SK-N-SH (cell line): ENCODE data around the gene ZER1. TPM values are rescaled to one million over a fixed set of nuclear protein-coding genes. Genes with fewer than 3 reads are reported as not detected.

Experiments
- CTCF ChIA-PET: fragments of 300-600, 350-600 bp; formaldehyde crosslinking; extraction: SDS; loops from one replicate; lab custom pipeline; 2021; lab: Yijun Ruan, JAX
- POLR2A ChIA-PET: fragments of 350-600 bp; sonication (Branson Sonifier 250); formaldehyde crosslinking; extraction: SDS; loops from one replicate; lab custom pipeline; 2020; ENCODE audit warnings: antibody characterized with exemption, inconsistent platforms; lab: Yijun Ruan, JAX
- DNase-seq: peaks from one replicate; pipeline ENCODE4 v3.0.0; 2012
- H2AFZ ChIP-seq: fragments of 200-600 bp; sonication (generic); 2 replicates; pipeline ENCODE4 v1.8.1; 2016; ENCODE audit warnings: antibody characterized with exemption, mild to moderate bottlenecking, low read depth
- H3F3A ChIP-seq: fragments of 200-600 bp; sonication (generic); replicated peaks from 2 replicates; pipeline ENCODE3; 2016; ENCODE audit warnings: antibody characterized with exemption, mild to moderate bottlenecking; ENCODE audit not compliant: insufficient read depth
- H3K27ac ChIP-seq, 2 experiments: fragments of 200-500 bp in 1 of 2; fragments of 200-600 bp in 1 of 2; sonication (Bioruptor generic) in 1 of 2; sonication (generic), shearing (Covaris generic) in 1 of 2; 2 replicates each; pipeline versions ENCODE4 v1.5.1 to v1.6.1; 2014 to 2016; ENCODE audit warnings: low read depth in 2 of 2, inconsistent platforms in 1 of 2, low read length in 1 of 2, mild to moderate bottlenecking in 1 of 2, mixed read lengths in 1 of 2
- H3K27me3 ChIP-seq: fragments of 200-600 bp; sonication (generic), shearing (Covaris generic); 2 replicates; pipeline ENCODE4 v1.6.1; 2016; ENCODE audit warnings: mixed run types; ENCODE audit not compliant: insufficient read depth
- H3K36me3 ChIP-seq, 2 experiments: fragments of 200-500 bp in 1 of 2; fragments of 200-600 bp in 1 of 2; sonication (Bioruptor generic) in 1 of 2; sonication (generic) in 1 of 2; replicated peaks in 1 of 2; 2 replicates each; pipeline versions ENCODE3 to v1.5.1; 2014 to 2016; ENCODE audit warnings: low read length in 1 of 2, mild to moderate bottlenecking in 1 of 2; ENCODE audit not compliant: insufficient read depth in 2 of 2, control insufficient read depth in 1 of 2
- H3K4me1 ChIP-seq, 2 experiments: fragments of 200-500 bp in 1 of 2; fragments of 200-600 bp in 1 of 2; sonication (Bioruptor generic) in 1 of 2; sonication (generic), shearing (Covaris generic) in 1 of 2; 2 replicates each; pipeline versions ENCODE4 v1.5.1 to v1.6.1; 2014 to 2016; ENCODE audit warnings: low read depth in 1 of 2, low read length in 1 of 2, mixed run types in 1 of 2; ENCODE audit not compliant: insufficient read depth in 2 of 2, control insufficient read depth in 1 of 2
- H3K4me2 ChIP-seq: fragments of 200-600 bp; sonication (generic), shearing (Covaris generic); 2 replicates; pipeline ENCODE4 v1.6.1; 2017; ENCODE audit warnings: mixed run types
- H3K4me3 ChIP-seq, 2 experiments: fragments of 200-500 bp in 1 of 2; fragments of 200-600 bp in 1 of 2; sonication (Bioruptor generic) in 1 of 2; sonication (generic), shearing (Covaris generic) in 1 of 2; 2 replicates each; pipeline versions ENCODE4 v1.5.1 to v1.8.1; 2014 to 2016; ENCODE audit warnings: low read depth in 2 of 2, inconsistent platforms in 1 of 2, low read length in 1 of 2, mild to moderate bottlenecking in 1 of 2, mixed read lengths in 1 of 2, moderate library complexity in 1 of 2
- H3K79me2 ChIP-seq: fragments of 200-600 bp; sonication (generic); 2 replicates; pipeline ENCODE4 v1.8.1; 2017; ENCODE audit warnings: mild to moderate bottlenecking; ENCODE audit not compliant: insufficient read depth
- H3K9ac ChIP-seq: fragments of 200-600 bp; sonication (generic); 2 replicates; pipeline ENCODE4 v1.6.1; 2017; ENCODE audit warnings: mixed run types
- H3K9me2 ChIP-seq: fragments of 200-600 bp; sonication (generic); 2 replicates; pipeline ENCODE4 v1.6.1; 2017; ENCODE audit warnings: mixed run types
- H3K9me3 ChIP-seq: fragments of 200-600 bp; sonication (generic); 2 replicates; pipeline ENCODE4 v1.6.1; 2017; ENCODE audit warnings: mixed run types, mild to moderate bottlenecking, moderate library complexity
- H4K20me1 ChIP-seq: fragments of 200-600 bp; sonication (generic); 2 replicates; pipeline ENCODE4 v1.6.1; 2017; ENCODE audit warnings: mild to moderate bottlenecking, mixed run types; ENCODE audit not compliant: insufficient read depth
- CHD2 ChIP-seq: fragments of 150-350 bp; IDR thresholded peaks from 2 replicates; pipeline ENCODE4 v1.6.1; 2018; ENCODE audit warnings: low read length; ENCODE audit not compliant: partially characterized antibody
- EP300 ChIP-seq, 2 experiments: IDR thresholded peaks; 2 replicates each; pipeline versions ENCODE4 v1.4.0 to v1.6.1; 2012; ENCODE audit warnings: borderline replicate concordance in 1 of 2, low read depth in 1 of 2, low read length in 1 of 2
- EZH2phosphoT487 ChIP-seq: fragments of 200-600 bp; sonication (generic); IDR thresholded peaks from 2 replicates; pipeline ENCODE4 v1.6.1; 2017; ENCODE audit warnings: low read depth, mixed run types, mild to moderate bottlenecking, antibody characterized with exemption, moderate library complexity, borderline replicate concordance
- FOXJ3 ChIP-seq: sonication (generic); formaldehyde crosslinking; IDR thresholded peaks from 2 replicates; pipeline ENCODE4 v1.5.1; 2020; ENCODE audit warnings: mild to moderate bottlenecking, missing genetic modification reagents
- FOXM1 ChIP-seq: IDR thresholded peaks from 2 replicates; pipeline ENCODE4 v1.4.0; 2012; ENCODE audit warnings: low read depth, mild to moderate bottlenecking
- GABPA ChIP-seq: IDR thresholded peaks from 2 replicates; pipeline ENCODE4 v1.4.0; 2012; ENCODE audit warnings: low read depth, mild to moderate bottlenecking
- IRF3 ChIP-seq: fragments of 150-350 bp; IDR thresholded peaks from 2 replicates; pipeline ENCODE4 v1.6.1; 2016; ENCODE audit warnings: mild to moderate bottlenecking, low read depth, low read length
- MEF2A ChIP-seq: IDR thresholded peaks from 2 replicates; pipeline ENCODE4 v1.4.0; 2012; ENCODE audit warnings: low read depth, borderline replicate concordance
- NFIC ChIP-seq: IDR thresholded peaks from 2 replicates; pipeline ENCODE4 v1.4.0; 2012; ENCODE audit warnings: borderline replicate concordance
- RAD21 ChIP-seq: IDR thresholded peaks from 2 replicates; pipeline ENCODE4 v1.6.1; 2012; ENCODE audit warnings: mild to moderate bottlenecking, low read length
- RCOR1 ChIP-seq: fragments of 150-350 bp; IDR thresholded peaks from 2 replicates; pipeline ENCODE4 v1.6.1; 2017; ENCODE audit warnings: antibody characterized with exemption, low read length
- REST ChIP-seq: IDR thresholded peaks from 2 replicates; pipeline ENCODE4 v1.6.1; 2012; ENCODE audit warnings: mild to moderate bottlenecking, low read depth, low read length, moderate library complexity
- RXRA ChIP-seq: IDR thresholded peaks from 2 replicates; pipeline ENCODE4 v1.4.0; 2012; ENCODE audit warnings: low read depth, mild to moderate bottlenecking, borderline replicate concordance
- SIN3A ChIP-seq: IDR thresholded peaks from 2 replicates; pipeline ENCODE4 v1.6.1; 2012; ENCODE audit warnings: low read depth, mild to moderate bottlenecking, low read length, moderate library complexity, borderline replicate concordance
- TCF12 ChIP-seq: IDR thresholded peaks from 2 replicates; pipeline ENCODE4 v1.4.0; 2012
- TEAD4 ChIP-seq: IDR thresholded peaks from 2 replicates; pipeline ENCODE4 v1.4.0; 2012; ENCODE audit warnings: mild to moderate bottlenecking, borderline replicate concordance; ENCODE audit not compliant: insufficient read depth
- YY1 ChIP-seq: IDR thresholded peaks from 2 replicates; pipeline ENCODE4 v1.4.0; 2012; ENCODE audit warnings: low read depth, mild to moderate bottlenecking
- ZBTB33 ChIP-seq: IDR thresholded peaks from 2 replicates; pipeline ENCODE4 v1.4.0; 2012; ENCODE audit warnings: low read depth, borderline replicate concordance
- WGBS: methylation state at CpG from one replicate; pipeline ENCODE4 v1.1.6; 2017; ENCODE audit warnings: low lambda C conversion rate; 5-methylcytosine and 5-hydroxymethylcytosine counted together
- polyA plus RNA-seq, 3 experiments: library from polyadenylated mRNA; depleted of rRNA; stranded (reverse); fragments of >200 nt; gene quantifications; 2 replicates each; pipeline ENCODE4 v1.2.3, GENCODE V29; 2012

The ZER1 gene
- polyA plus RNA-seq, 1 of the 3 experiments (the other 2 are of a cell fraction), result 30.9 TPM

- no peak for TF ChIP-seq REST
- TF ChIP-seq TCF12, result no peak
- TF ChIP-seq RCOR1, result no peak
- TF ChIP-seq RAD21, result no peak
- no peak for TF ChIP-seq SIN3A
- no peak for TF ChIP-seq NFIC
- no peak for TF ChIP-seq EP300 (IDR thresholded peaks at IDR 0.05; ENCODE audit: borderline replicate concordance in 1 of 2, low read depth in 1 of 2, low read length in 1 of 2)
- no peak for TF ChIP-seq FOXM1
- TF ChIP-seq, all 33 proteins: peak for 0
Observed at GRCh38 chr9:128707446-128707845, 64.3 kb downstream of the ZER1 start (continued).

- Histone ChIP-seq H4K20me1 (no peaks in the 10 kb centered on the region), H3F3A (no peaks in the 10 kb centered on the region), H3K9me2 (no peaks in the 10 kb centered on the region), H3K27ac (no peak overlapping the region), H2AFZ (no peak overlapping the region), H3K9ac (no peak overlapping the region), H3K4me3 (no peak overlapping the region), H3K4me1 (peaks cover 0 to 4% of the 10 kb centered on the region in 2 experiments; a peak in 1 of 4 replicates), H3K9me3 (no peaks in the 10 kb centered on the region), H3K4me2 (no peak overlapping the region), H3K27me3 (no peaks in the 10 kb centered on the region), H3K36me3 (no peaks in the 10 kb centered on the region), H3K79me2 (no peaks in the 10 kb centered on the region)
- 75% methylated on average over 4 of the region's 23 CpGs for WGBS
- CTCF ChIA-PET, result interaction anchor here (1.0 to 1.6 kb wide), 5 partner anchors 13 to 221 kb away, joined by 3 to 6 read pairs (median 5); partner anchors contain the start of gene ENDOG
- no peak for DNase-seq
- POLR2A ChIA-PET, result interaction anchor here (0.6 to 0.9 kb wide), 3 partner anchors 17 to 258 kb away, joined by 3 to 4 read pairs (median 3); partner anchors contain the start of gene ZDHHC12
- TF ChIP-seq REST, result no peak
- no peak for TF ChIP-seq GABPA
- TF ChIP-seq CHD2, result no peak
- TF ChIP-seq EZH2phosphoT487, result no peak
- TF ChIP-seq ZBTB33, result no peak
- no peak for TF ChIP-seq RXRA
- TF ChIP-seq FOXJ3 (CRISPR knock-in tag), result no peak
- TF ChIP-seq YY1, result no peak
- TF ChIP-seq SIN3A, result no peak
- no peak for TF ChIP-seq TEAD4
- no peak for TF ChIP-seq MEF2A
- no peak for TF ChIP-seq RCOR1
- no peak for TF ChIP-seq IRF3
Observed at GRCh38 chr9:128706671-128707381, 64.9 kb downstream of the ZER1 start.
